ENCODE results near the gene LRRC75A.

The LRRC75A gene

GRCh38 chr17:16488186-16488967 lies 3.6 kb downstream of the LRRC75A start:
- TF ChIP-seq, protein P1, sequence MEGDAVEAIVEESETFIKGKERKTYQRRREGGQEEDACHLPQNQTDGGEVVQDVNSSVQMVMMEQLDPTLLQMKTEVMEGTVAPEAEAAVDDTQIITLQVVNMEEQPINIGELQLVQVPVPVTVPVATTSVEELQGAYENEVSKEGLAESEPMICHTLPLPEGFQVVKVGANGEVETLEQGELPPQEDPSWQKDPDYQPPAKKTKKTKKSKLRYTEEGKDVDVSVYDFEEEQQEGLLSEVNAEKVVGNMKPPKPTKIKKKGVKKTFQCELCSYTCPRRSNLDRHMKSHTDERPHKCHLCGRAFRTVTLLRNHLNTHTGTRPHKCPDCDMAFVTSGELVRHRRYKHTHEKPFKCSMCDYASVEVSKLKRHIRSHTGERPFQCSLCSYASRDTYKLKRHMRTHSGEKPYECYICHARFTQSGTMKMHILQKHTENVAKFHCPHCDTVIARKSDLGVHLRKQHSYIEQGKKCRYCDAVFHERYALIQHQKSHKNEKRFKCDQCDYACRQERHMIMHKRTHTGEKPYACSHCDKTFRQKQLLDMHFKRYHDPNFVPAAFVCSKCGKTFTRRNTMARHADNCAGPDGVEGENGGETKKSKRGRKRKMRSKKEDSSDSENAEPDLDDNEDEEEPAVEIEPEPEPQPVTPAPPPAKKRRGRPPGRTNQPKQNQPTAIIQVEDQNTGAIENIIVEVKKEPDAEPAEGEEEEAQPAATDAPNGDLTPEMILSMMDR (IDR thresholded peaks at IDR 0.05; ENCODE audit: insufficient read depth, low read depth, low read length, missing control alignments): no peak
- DNase-seq (ENCODE audit: low read depth): no peak

GRCh38 chr17:16486373-16487250 lies 5.4 kb downstream of the LRRC75A start:
- H3K4me3 ChIP-seq (ENCODE audit: low read depth, low read length): no peak overlapping the region
- no peak for DNase-seq (ENCODE audit: low read depth)
- TF ChIP-seq, protein P1 (IDR thresholded peaks at IDR 0.05; ENCODE audit: insufficient read depth, low read depth, low read length, missing control alignments): no peak

More at GRCh38 chr17:16488186-16488967, 3.6 kb downstream of the LRRC75A start:
- H3K4me3 ChIP-seq (ENCODE audit: low read depth, low read length): no peak overlapping the region

DNA sequence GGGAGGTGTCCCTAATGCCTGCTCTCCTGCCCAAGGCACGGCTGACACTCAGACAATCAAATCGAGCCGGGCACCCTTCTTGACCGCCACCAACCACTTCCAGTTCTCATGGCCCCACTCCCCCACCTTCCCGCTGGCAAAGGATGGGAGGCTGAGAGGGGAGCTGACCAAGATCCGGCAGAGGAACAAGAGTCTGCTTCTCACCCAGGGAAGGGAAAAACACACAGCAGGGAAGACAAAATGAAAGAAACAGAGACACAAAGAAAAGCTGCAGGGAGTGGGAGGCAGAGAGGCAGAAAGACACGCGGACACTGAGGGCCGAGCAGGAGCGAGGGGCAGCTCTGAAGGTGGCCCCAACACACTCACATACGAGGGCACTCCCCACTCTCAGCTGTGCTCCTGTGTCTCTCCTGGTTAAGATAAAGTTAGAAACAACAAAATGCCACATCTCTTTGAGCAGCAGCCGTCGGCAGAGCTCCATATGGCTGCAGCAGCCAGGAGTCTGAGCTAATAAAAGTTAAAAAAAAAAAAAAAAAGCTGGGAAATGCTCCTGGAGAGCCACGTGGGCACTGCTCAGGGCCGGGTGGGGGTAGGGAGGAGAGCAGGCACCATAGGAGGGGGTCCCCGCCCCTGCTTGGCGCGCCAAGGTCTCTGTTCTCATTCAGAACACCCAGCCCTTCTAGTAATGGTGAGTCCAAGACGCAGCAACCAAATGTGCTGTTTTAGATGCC lies 7.4 kb downstream of the LRRC75A start:
- no peak overlapping the region for H3K4me3 ChIP-seq (ENCODE audit: low read depth, low read length)
- TF ChIP-seq, protein P1 (IDR thresholded peaks at IDR 0.05; ENCODE audit: insufficient read depth, low read depth, low read length, missing control alignments): no peak
- no peak for DNase-seq (ENCODE audit: low read depth)

GRCh38 chr17:16483021-16483645 lies 8.9 kb downstream of the LRRC75A start:
- no peak overlapping the region for H3K4me3 ChIP-seq (ENCODE audit: low read depth, low read length)
- no peak for DNase-seq (ENCODE audit: low read depth)
- TF ChIP-seq, protein P1 (IDR thresholded peaks at IDR 0.05; ENCODE audit: insufficient read depth, low read depth, low read length, missing control alignments): no peak

DNA sequence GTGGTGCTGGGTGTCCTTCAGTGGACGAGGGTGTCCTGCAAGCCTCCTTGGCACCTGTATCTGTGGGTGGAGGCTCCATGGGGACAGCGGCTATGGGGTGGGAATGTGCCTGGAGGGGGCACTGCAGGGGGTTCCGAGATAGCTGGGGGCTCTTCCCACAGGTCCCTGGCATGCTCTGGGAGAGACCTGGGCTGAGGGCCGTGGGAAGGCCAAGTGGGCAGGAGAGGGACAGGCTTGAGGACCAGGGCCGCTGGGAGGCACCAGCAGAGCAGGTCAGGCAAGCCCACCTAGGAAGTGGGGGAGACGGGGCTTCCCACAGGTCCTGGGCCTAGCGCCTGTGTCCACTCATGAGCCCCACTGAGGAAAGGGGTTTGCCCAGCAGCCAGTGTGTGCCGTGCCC lies 9.7 kb downstream of the LRRC75A start:
- TF ChIP-seq, protein P1 (IDR thresholded peaks at IDR 0.05; ENCODE audit: insufficient read depth, low read depth, low read length, missing control alignments): no peak
- no peak overlapping the region for H3K4me3 ChIP-seq (ENCODE audit: low read depth, low read length)
- no peak for DNase-seq (ENCODE audit: low read depth)

GRCh38 chr17:16480995-16481394 lies 11.0 kb downstream of the LRRC75A start:
- no peak overlapping the region for H3K4me3 ChIP-seq (ENCODE audit: low read depth, low read length)
- TF ChIP-seq, protein P1 (IDR thresholded peaks at IDR 0.05; ENCODE audit: insufficient read depth, low read depth, low read length, missing control alignments): no peak
- DNase-seq (ENCODE audit: low read depth): no peak

Measured in GM12865 (cell line).